GM10248 (cell line): ENCODE measurements around the gene JDP2.

Source experiments
- CTCF ChIA-PET: fragments of 300-600 bp; sonication (Branson Sonifier 250); formaldehyde crosslinking; extraction: SDS; loops from one replicate; lab custom pipeline; 2021; ENCODE audit warnings: antibody characterized with exemption; lab: Yijun Ruan, JAX
- POLR2A ChIA-PET: fragments of 350-650 bp; sonication (Branson Sonifier 250); formaldehyde crosslinking; extraction: SDS; loops from one replicate; lab custom pipeline; 2020; ENCODE audit warnings: antibody characterized with exemption; lab: Yijun Ruan, JAX
- DNase-seq: peaks from one replicate; pipeline ENCODE4 v3.0.0; 2012; ENCODE audit errors: extremely low spot score
- CTCF ChIP-seq: IDR thresholded peaks from 2 replicates; pipeline ENCODE4 v1.5.1; 2012; ENCODE audit warnings: mild to moderate bottlenecking, low read depth; ENCODE audit errors: extremely low read depth, missing control alignments, control extremely low read depth

JDP2 gene

GRCh38 chr14:75491376-75491978 is 63.7 kb downstream of the JDP2 start:
- ChIA-PET POLR2A (no interaction called here), CTCF (interaction anchor here (0.8 to 5.9 kb wide), 16 partner anchors 10 to 360 kb away, joined by 3 to 55 read pairs (median 4); no protein-coding TSS in a partner anchor)
- TF ChIP-seq CTCF, result no peak
- DNase-seq, result no peak

GRCh38 chr14:75492832-75493591 is 65.2 kb downstream of the JDP2 start:
- CTCF ChIA-PET, result interaction anchor here (0.9 to 2.8 kb wide), 10 partner anchors 12 to 195 kb away, joined by 3 to 12 read pairs (median 4); no protein-coding TSS in a partner anchor
- DNase-seq, result no peak
- POLR2A ChIA-PET, result no interaction called here
- TF ChIP-seq CTCF, result no peak

GRCh38 chr14:75493592-75494087 is 65.8 kb downstream of the JDP2 start:
- CTCF ChIA-PET, result interaction anchor here (1.0 to 2.8 kb wide), 6 partner anchors 12 to 196 kb away, joined by 3 to 12 read pairs (median 4); no protein-coding TSS in a partner anchor

GRCh38 chr14:75494896-75495295 is 67.1 kb downstream of the JDP2 start:
- DNase-seq, result no peak
- ChIA-PET POLR2A (interaction anchor here (0.7 to 1.0 kb wide), 2 partner anchors 41 to 67 kb away, joined by 3 read pairs; partner anchors contain the start of gene JDP2), CTCF (interaction anchor here (0.8 to 7.1 kb wide), 13 partner anchors 14 to 377 kb away, joined by 3 to 97 read pairs (median 4); no protein-coding TSS in a partner anchor)
- TF ChIP-seq CTCF, result no peak

More at GRCh38 chr14:75493592-75494087, 65.8 kb downstream of the JDP2 start:
- DNase-seq, result no peak
- POLR2A ChIA-PET, result no interaction called here
- TF ChIP-seq CTCF, result no peak

- no peak for TF ChIP-seq CTCF
- DNase-seq, result no peak
- CTCF ChIA-PET, result interaction anchor here (0.8 to 7.1 kb wide), 14 partner anchors 8 to 377 kb away, joined by 3 to 97 read pairs (median 4); no protein-coding TSS in a partner anchor
- POLR2A ChIA-PET, result interaction anchor here (0.6 to 1.0 kb wide), 2 partner anchors 42 to 205 kb away, joined by 3 read pairs; no protein-coding TSS in a partner anchor
Measured at GRCh38 chr14:75495399-75495798, 67.6 kb downstream of the JDP2 start.

- ChIA-PET POLR2A (interaction anchor here (0.6 kb wide), 1 partner anchor 205 kb away, joined by 3 read pairs; no protein-coding TSS in a partner anchor), CTCF (interaction anchor here (0.8 to 7.1 kb wide), 12 partner anchors 8 to 364 kb away, joined by 3 to 97 read pairs (median 4); no protein-coding TSS in a partner anchor)
- TF ChIP-seq CTCF, result no peak
- DNase-seq, result no peak
Measured at GRCh38 chr14:75495882-75496281, 68.1 kb downstream of the JDP2 start.
